GM23338 (cell line): ENCODE results near the gene PGF.

Experiments used
- EZH2 ChIP-seq: fragments of 200-600 bp; sonication (generic); IDR thresholded peaks from one replicate; pipeline ENCODE4 v1.8.0; 2017; ENCODE audit warnings: antibody characterized with exemption, mild to moderate bottlenecking, low read depth; ENCODE audit not compliant: unreplicated experiment
- JUNB ChIP-seq: IDR thresholded peaks from one replicate; pipeline ENCODE4 v1.6.1; 2016; ENCODE audit warnings: antibody characterized with exemption; ENCODE audit not compliant: unreplicated experiment
- POLR2AphosphoS5 ChIP-seq: IDR thresholded peaks from 2 replicates; pipeline ENCODE4 v1.6.1; 2016; ENCODE audit warnings: antibody characterized with exemption, low read depth
- TF ChIP-seq, protein P1 (sequence below), 2 experiments: fragments of 200-600 bp in 1 of 2; sonication (generic) in 1 of 2; conservative IDR thresholded peaks; 2 replicates each; pipeline versions ENCODE4 v1.5.1 to v1.6.1; 2016 to 2017; ENCODE audit warnings: antibody characterized with exemption in 2 of 2, low read depth in 2 of 2, mild to moderate bottlenecking in 2 of 2, moderate library complexity in 1 of 2
- TF ChIP-seq, protein P2 (sequence below): IDR thresholded peaks from one replicate; pipeline ENCODE4 v1.6.1; 2018; ENCODE audit warnings: antibody characterized with exemption; ENCODE audit not compliant: unreplicated experiment

DNA sequence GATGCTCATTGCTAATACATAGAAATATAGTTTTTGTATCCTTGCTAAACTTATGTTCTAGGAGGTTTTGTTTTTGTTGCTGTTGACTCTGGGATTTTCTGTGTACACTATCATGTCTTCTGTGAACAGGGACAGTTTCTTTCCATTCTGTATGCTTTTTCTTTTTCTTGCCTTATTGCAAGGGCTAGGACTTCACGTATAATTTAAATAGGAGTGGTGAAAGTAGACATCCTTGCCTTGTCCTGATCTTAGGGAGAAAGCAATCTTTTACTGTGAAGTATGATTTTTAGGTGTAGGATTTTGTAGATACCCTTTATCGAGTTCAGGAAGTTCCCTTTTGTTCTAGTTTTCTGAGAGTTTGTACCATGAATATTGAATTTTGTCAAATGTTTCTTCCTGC is 45.9 kb upstream of the PGF start:
- TF ChIP-seq, protein P1, sequence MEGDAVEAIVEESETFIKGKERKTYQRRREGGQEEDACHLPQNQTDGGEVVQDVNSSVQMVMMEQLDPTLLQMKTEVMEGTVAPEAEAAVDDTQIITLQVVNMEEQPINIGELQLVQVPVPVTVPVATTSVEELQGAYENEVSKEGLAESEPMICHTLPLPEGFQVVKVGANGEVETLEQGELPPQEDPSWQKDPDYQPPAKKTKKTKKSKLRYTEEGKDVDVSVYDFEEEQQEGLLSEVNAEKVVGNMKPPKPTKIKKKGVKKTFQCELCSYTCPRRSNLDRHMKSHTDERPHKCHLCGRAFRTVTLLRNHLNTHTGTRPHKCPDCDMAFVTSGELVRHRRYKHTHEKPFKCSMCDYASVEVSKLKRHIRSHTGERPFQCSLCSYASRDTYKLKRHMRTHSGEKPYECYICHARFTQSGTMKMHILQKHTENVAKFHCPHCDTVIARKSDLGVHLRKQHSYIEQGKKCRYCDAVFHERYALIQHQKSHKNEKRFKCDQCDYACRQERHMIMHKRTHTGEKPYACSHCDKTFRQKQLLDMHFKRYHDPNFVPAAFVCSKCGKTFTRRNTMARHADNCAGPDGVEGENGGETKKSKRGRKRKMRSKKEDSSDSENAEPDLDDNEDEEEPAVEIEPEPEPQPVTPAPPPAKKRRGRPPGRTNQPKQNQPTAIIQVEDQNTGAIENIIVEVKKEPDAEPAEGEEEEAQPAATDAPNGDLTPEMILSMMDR (conservative IDR thresholded peaks at IDR 0.05; ENCODE audit: low read depth in 2 of 2): no peak
- TF ChIP-seq POLR2AphosphoS5 (no peak), EZH2 (no peak), JUNB (no peak)
- TF ChIP-seq, protein P2, sequence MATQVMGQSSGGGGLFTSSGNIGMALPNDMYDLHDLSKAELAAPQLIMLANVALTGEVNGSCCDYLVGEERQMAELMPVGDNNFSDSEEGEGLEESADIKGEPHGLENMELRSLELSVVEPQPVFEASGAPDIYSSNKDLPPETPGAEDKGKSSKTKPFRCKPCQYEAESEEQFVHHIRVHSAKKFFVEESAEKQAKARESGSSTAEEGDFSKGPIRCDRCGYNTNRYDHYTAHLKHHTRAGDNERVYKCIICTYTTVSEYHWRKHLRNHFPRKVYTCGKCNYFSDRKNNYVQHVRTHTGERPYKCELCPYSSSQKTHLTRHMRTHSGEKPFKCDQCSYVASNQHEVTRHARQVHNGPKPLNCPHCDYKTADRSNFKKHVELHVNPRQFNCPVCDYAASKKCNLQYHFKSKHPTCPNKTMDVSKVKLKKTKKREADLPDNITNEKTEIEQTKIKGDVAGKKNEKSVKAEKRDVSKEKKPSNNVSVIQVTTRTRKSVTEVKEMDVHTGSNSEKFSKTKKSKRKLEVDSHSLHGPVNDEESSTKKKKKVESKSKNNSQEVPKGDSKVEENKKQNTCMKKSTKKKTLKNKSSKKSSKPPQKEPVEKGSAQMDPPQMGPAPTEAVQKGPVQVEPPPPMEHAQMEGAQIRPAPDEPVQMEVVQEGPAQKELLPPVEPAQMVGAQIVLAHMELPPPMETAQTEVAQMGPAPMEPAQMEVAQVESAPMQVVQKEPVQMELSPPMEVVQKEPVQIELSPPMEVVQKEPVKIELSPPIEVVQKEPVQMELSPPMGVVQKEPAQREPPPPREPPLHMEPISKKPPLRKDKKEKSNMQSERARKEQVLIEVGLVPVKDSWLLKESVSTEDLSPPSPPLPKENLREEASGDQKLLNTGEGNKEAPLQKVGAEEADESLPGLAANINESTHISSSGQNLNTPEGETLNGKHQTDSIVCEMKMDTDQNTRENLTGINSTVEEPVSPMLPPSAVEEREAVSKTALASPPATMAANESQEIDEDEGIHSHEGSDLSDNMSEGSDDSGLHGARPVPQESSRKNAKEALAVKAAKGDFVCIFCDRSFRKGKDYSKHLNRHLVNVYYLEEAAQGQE: no peak
